GM19372 (cell line): ENCODE results near the gene WRAP73.

Experiments
- ATAC-seq: cut with Tn5 transposase; IDR thresholded peaks from one replicate; pipeline ENCODE4 v1.9.1; 2021; ENCODE audit warnings: mild to moderate bottlenecking, low read depth, moderate library complexity; ENCODE audit not compliant: unreplicated experiment

Gene WRAP73

DNA sequence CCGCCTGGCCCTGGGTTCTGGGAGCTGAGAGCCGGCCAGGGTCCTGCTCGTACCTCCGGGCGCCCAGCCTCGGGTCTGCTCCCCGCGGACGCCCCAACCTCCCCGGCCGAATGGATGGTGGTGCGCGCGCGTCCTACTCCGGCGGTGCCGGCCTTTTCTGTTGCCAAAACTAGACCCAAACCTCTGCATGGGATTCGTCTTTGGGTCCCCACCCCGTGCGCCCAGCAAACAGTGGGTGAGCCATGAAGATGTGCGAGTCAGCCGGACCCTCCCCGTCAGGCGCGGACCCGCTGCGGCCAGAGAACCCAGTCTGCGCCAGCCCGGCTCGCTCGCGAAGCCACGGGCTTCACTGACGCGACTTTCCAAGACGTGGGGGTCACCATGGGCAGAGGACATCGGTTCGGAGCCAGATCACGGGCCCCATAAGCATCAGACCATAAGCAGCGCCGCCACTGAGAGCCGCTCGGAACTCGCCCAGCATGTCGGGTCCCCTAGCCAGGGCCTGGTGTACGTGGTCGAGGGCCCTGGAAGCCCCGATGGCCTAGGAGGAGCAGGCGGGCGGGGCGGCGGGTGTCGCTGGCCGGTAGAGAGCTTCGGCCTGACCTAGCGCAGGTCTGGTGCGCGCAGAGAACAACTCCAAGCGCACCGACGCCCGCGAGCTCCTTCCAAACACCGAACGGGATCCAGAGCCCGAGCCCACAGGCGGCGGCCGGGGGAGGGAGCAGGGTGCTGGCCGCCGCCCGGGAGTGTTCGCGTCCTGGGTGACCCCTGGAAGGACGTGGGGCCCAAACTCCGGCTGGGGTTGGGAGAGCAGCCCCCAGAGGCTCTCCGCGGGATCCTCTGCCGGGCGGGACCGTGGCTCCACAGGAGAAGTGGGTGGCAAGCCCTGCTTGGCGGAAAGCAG is 1.4 kb upstream of the WRAP73 start:
- no peak for ATAC-seq

DNA sequence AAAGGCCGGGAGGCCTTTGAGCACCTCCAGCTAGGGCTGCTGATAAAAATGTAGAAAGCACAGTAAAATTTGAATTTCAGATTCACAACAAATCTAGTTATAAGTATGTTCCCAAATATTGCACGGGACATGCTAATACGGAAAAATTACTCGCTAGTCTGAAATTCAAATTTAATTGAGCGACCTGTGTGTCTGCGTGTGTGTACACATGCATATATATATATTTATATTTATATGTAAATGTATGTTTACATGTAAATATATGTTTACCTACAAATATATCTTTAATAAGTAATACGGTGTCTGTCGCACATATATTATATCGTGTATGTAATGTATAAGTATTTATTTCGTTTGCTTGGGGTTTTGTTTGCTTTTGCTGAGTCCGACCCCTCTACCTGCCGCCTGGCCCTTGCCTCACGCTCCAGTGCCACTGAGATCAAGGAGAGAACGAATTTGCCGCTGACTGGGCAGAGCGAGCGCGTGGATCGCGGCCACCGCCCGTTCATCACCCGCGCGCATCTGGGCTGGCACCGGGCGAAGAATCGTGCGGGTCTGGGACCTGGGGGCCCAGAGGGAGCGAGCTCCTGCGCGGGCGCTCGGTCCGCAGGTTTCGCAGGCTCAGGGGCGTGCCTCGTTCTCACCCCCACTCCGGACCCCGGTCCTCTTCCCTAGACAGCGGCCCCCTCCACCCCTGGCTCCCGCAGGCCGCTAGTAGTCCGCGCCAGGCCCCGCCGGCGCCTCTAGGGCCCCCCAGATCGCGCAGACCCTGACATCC is 534 bp upstream of the WRAP73 start:
- ATAC-seq: no peak

- no peak for ATAC-seq
Measured at GRCh38 chr1:3646596-3646995, 3.3 kb downstream of the WRAP73 start.

- no peak for ATAC-seq
Measured at GRCh38 chr1:3645666-3646355, 4.1 kb downstream of the WRAP73 start.

GRCh38 chr1:3645247-3645646 is 4.7 kb downstream of the WRAP73 start:
- ATAC-seq: no peak

DNA sequence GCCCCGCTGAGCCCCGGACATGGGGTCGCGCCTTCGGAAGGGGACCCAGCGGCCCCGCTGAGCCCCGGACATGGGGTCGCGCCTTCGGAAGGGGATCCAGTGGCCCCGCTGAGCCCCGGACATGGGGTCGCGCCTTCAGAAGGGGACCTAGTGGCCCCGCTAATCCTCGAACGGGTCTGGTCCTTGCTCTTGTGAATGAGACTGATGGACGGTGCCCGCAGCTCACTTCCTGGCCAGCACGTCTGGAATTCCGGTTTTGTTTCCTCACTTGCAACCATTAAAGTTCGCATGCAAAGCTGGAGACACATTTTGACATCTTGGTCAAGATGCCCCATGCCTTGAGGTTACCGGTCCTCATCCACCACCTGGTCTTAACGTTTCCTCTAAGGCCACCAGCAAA is 5.6 kb downstream of the WRAP73 start:
- ATAC-seq: no peak

GRCh38 chr1:3642919-3643675 is 6.8 kb downstream of the WRAP73 start:
- ATAC-seq: no peak

- no peak for ATAC-seq
Measured at GRCh38 chr1:3641816-3642215, 8.1 kb downstream of the WRAP73 start.

DNA sequence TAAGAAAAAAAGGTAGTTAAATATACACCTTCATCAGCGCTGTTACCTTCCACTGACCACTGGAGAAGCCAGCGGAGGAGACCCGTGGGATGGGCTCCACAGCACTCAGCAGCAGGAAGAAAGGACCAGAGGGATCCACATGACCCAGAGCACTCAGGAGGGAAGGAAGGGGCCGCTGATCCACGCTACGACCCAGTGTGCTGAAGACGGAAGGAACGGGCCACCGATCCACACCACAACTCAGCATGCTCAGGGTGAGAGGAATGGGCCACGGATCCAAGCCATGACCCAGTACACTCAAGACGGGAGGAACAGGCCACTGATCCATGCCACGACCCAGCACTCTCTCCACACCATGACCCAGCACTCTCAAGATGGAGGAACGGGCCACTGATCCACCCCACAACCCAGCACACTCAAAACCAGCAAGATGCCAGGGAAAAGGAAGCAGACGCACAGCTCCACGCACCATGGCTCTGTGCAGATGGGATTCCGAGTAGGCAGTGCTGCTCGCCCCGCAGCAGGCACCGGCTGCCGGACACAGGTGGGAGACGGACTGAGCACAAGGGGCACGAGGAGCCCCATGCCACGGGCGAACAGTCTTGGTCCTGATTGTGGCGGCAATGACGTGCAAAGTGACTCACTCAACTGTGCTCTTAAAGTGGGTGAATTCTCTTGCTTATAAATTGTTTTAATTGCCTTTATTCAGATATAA is 8.7 kb downstream of the WRAP73 start:
- ATAC-seq: no peak

- ATAC-seq: no peak
Measured at GRCh38 chr1:3640121-3640837, 9.6 kb downstream of the WRAP73 start.

GRCh38 chr1:3639397-3639911 is 10.4 kb downstream of the WRAP73 start:
- no peak for ATAC-seq

GRCh38 chr1:3638676-3639075 is 11.2 kb downstream of the WRAP73 start:
- no peak for ATAC-seq

GRCh38 chr1:3638027-3638426 is 11.9 kb downstream of the WRAP73 start:
- no peak for ATAC-seq

- ATAC-seq: no peak
Measured at GRCh38 chr1:3636531-3636930, 13.4 kb downstream of the WRAP73 start.

DNA sequence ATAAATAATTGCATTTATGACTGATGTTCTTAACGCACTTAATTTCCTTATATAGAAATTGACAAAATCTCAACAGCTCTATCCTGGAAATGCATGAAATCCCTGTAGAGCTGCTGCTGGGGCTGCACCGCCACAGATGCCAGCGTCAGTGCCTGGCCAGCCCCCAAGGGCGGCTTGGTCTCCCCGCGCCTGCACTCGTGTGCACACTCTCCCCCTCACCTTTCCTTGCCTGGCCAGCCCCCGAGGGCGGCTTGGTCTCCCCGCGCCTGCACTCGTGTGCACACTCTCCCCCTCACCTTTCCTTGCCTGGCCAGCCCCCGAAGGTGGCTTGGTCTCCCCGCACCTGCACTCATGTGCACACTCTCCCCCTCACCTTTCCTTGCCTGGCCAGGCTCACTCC is 13.8 kb downstream of the WRAP73 start:
- ATAC-seq: no peak

GRCh38 chr1:3634059-3634800 is 15.7 kb downstream of the WRAP73 start:
- no peak for ATAC-seq

DNA sequence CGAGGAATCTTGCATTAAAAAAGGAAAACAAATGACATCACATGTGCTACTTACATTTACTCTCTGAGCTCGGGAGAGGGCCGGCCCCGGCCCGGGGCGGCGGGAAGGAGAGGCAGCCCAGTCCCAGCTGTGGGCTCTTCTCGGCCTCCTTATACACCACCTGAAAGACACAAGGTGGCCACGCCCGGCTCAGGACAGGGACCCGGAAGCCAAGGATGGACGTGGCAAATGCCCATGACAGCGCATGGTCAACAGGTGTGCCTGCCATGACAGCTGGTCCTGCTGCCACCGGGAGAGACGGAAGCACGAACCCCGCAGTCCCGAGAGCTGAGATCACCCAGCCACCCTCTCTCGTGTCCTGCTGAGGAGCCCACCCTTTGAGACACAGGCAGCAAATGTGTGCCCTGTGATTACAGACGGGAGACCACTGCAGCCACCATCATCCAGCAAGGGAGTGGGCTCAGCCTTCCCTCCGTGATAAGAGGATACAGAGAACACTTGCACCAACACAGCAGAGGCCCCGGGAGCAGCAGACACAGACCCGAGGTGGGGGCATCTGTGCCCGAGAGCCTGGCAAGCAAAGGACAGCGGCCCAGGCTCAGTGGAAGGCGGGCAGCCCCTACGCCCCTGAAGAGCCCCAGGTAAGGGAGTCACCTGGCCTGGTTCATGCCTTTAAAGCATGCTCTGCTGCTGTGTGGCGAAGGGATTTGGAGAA is 16.4 kb downstream of the WRAP73 start:
- ATAC-seq: no peak
